H1 (cell line): ENCODE results near the gene CPNE8. TPM values are rescaled to one million over a fixed set of nuclear protein-coding genes. Genes with fewer than 3 reads are reported as not detected.

ENCODE experiments used
- BCL11A ChIP-seq, 2 experiments: IDR thresholded peaks; one replicate each; pipeline ENCODE4 v1.6.1; 2011; ENCODE audit warnings: low read depth in 2 of 2, low read length in 2 of 2, mild to moderate bottlenecking in 2 of 2
- CEBPB ChIP-seq: IDR thresholded peaks from 2 replicates; pipeline ENCODE4 v1.6.1; 2012; ENCODE audit warnings: low read depth, low read length
- CHD7 ChIP-seq: fragments of 300-600 bp; sonication (generic); IDR thresholded peaks from 2 replicates; pipeline ENCODE4 v1.7.1; 2012; ENCODE audit warnings: low read length, moderate library complexity, mild to moderate bottlenecking, inconsistent platforms; ENCODE audit not compliant: insufficient replicate concordance
- CTBP2 ChIP-seq: IDR thresholded peaks from 2 replicates; pipeline ENCODE4 v1.7.0; 2011; ENCODE audit warnings: borderline replicate concordance, mild to moderate bottlenecking, moderate library complexity, mixed read lengths, low read length; ENCODE audit not compliant: insufficient read depth, insufficient read length
- GTF2F1 ChIP-seq: IDR thresholded peaks from 2 replicates; pipeline ENCODE4 v1.6.1; 2012; ENCODE audit warnings: low read depth, low read length, improper control_type of control experiment, borderline replicate concordance
- KDM1A ChIP-seq: fragments of 200-600, 300-600 bp; sonication (generic); IDR thresholded peaks from 2 replicates; pipeline ENCODE4 v1.7.1; 2016; ENCODE audit warnings: mild to moderate bottlenecking, low read length, borderline replicate concordance
- NANOG ChIP-seq: IDR thresholded peaks from 2 replicates; pipeline ENCODE4 v1.6.1; 2011; ENCODE audit warnings: low read length, low read depth, mild to moderate bottlenecking, inconsistent platforms; ENCODE audit not compliant: insufficient read depth, poor library complexity, severe bottlenecking
- RXRA ChIP-seq: IDR thresholded peaks from 2 replicates; pipeline ENCODE4 v1.6.1; 2011; ENCODE audit warnings: low read depth, mild to moderate bottlenecking, low read length, moderate library complexity; ENCODE audit not compliant: insufficient read depth
- TBP ChIP-seq: IDR thresholded peaks from 2 replicates; pipeline ENCODE4 v1.6.1; 2011; ENCODE audit warnings: low read depth, low read length, improper control_type of control experiment
- polyA plus RNA-seq, 7 experiments: library from polyadenylated mRNA; depleted of rRNA in 3 of 7; stranded (reverse) in 5 of 7; unstranded in 2 of 7; fragments of >200 nt in 5 of 7; fragments of 200-250 nt in 2 of 7; gene quantifications; 1 replicate in 5 of 7; 2 replicates in 1 of 7; 4 replicates in 1 of 7; pipeline versions ENCODE4 v1.2.1 to v1.2.3, GENCODE V29; 2011 to 2013; ENCODE audit warnings: missing spikeins in 2 of 7, mixed read lengths in 2 of 7
- total RNA-seq: library from RNA; stranded (reverse); fragmentation: NEBNext Ultra II Directional; extraction: Animal tissue kit (Norgen Biotek cat#: 25700); gene quantifications from 2 replicates; pipeline ENCODE4 v1.2.1, GENCODE V29; 2021
- TF ChIP-seq, protein P1 (sequence below): IDR thresholded peaks from 2 replicates; pipeline ENCODE4 v1.6.1; 2011; ENCODE audit warnings: low read length, improper control_type of control experiment

Gene CPNE8
- total and polyA plus RNA-seq, 2 of the 8 experiments (the other 6 are each of a cell fraction or from before 2014, with no cell fraction given), result 2.5 to 6.8 TPM

DNA sequence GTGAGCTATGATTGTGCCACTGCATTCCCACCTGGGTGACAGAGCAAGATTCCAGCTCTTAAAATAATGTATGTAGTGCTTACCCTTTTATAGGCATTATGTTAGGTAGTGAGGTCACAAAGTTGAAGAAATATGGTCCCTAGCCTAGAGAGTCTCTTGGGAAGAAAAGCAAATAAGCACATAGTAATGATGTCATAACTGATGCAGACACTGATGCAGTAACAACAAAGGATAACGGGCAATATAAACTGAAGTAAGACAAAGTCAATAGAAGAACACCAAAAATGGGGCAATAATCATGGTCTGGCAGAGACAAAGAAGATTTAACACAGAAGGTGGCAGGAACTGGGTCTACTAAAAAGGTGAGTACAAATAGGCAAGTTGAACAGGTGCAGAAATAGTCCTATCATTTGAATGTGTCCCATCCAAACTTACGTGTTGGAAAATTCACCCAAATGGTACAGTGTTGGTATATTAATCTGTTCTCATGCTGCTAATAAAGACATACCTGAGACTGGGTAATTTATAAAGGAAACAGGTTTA lies 93.5 kb downstream of the CPNE8 start (continued):
- no peak for TF ChIP-seq CHD7
- no peak for TF ChIP-seq CTBP2
- no peak for TF ChIP-seq GTF2F1
- TF ChIP-seq TBP, result no peak
- TF ChIP-seq RXRA, result no peak
- TF ChIP-seq NANOG, result no peak
- no peak for TF ChIP-seq KDM1A
- no peak for TF ChIP-seq BCL11A (IDR thresholded peaks at IDR 0.05; ENCODE audit: low read depth in 2 of 2, low read length in 2 of 2)
- no peak for TF ChIP-seq CEBPB
- TF ChIP-seq, protein P1, sequence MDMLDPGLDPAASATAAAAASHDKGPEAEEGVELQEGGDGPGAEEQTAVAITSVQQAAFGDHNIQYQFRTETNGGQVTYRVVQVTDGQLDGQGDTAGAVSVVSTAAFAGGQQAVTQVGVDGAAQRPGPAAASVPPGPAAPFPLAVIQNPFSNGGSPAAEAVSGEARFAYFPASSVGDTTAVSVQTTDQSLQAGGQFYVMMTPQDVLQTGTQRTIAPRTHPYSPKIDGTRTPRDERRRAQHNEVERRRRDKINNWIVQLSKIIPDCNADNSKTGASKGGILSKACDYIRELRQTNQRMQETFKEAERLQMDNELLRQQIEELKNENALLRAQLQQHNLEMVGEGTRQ, result no peak
